Measurements from ENCODE around the gene IDH3A.

- TF ChIP-seq CTCF (conservative IDR thresholded peaks at IDR 0.05 in 1 of 2, IDR thresholded peaks at IDR 0.05 in 1 of 2; ENCODE audit: extremely low read depth in 1 of 2, insufficient read depth in 1 of 2, low read depth in 1 of 2, low read length in 2 of 2) (no peak), EZH2 (IDR thresholded peaks at IDR 0.05; ENCODE audit: borderline replicate concordance, low read length) (no peak)
These were observed 632 bp upstream of the IDH3A start for GRCh38 chr15:78148392-78149067.
